Neural crest cell (in vitro differentiated cells): ENCODE data around the gene CYREN. TPM values are rescaled to one million over a fixed set of nuclear protein-coding genes. Genes with fewer than 3 reads are reported as not detected.
"Not testable (repeated sequence)": the region's sequence is repeated elsewhere in the genome, so short reads cannot be mapped to it uniquely, and the experiment has no call there.

Experiments
- DNase-seq: peaks from one replicate; pipeline ENCODE4 v3.0.0; 2021; ENCODE audit warnings: low read depth, mixed read lengths, low spot score
- H3K27ac Mint-ChIP-seq: one replicate; pipeline ENCODE4 v1.8.0; 2021; ENCODE audit warnings: mild to moderate bottlenecking, mixed read lengths; ENCODE audit not compliant: unreplicated experiment
- H3K27me3 Mint-ChIP-seq: 2 replicates; pipeline ENCODE4 v1.8.0; 2021; ENCODE audit warnings: low read depth, mild to moderate bottlenecking, mixed read lengths
- H3K36me3 Mint-ChIP-seq: 2 replicates; pipeline ENCODE4 v1.8.0; 2021; ENCODE audit warnings: low read depth, mild to moderate bottlenecking, mixed read lengths
- H3K4me1 Mint-ChIP-seq: 2 replicates; pipeline ENCODE4 v1.8.0; 2021; ENCODE audit warnings: mixed read lengths
- H3K4me3 Mint-ChIP-seq: one replicate; pipeline ENCODE4 v1.8.0; 2021; ENCODE audit warnings: mild to moderate bottlenecking, mixed read lengths
- H3K9me3 Mint-ChIP-seq: 2 replicates; pipeline ENCODE4 v1.8.0; 2021; ENCODE audit warnings: mixed read lengths
- CTCF ChIP-seq: fragments of 200-600 bp; sonication (generic); conservative IDR thresholded peaks from 2 replicates; pipeline ENCODE4 v1.5.0; 2021; ENCODE audit warnings: antibody characterized with exemption, mild to moderate bottlenecking
- total RNA-seq: library from RNA; stranded (reverse); gene quantifications from 2 replicates; pipeline ENCODE4 v1.2.1, GENCODE V29; 2021

The CYREN gene
- total RNA-seq, 1 donor from 2014 or later: 75.5 TPM

GRCh38 chr7:135147341-135147898, 23.1 kb downstream of the CYREN start:
- Mint-ChIP-seq H3K36me3 (no peaks in the 10 kb centered on the region), H3K27ac (no peak overlapping the region), H3K9me3 (no peaks in the 10 kb centered on the region), H3K4me1 (no peaks in the 10 kb centered on the region), H3K27me3 (no peaks in the 10 kb centered on the region), H3K4me3 (no peak overlapping the region)
- TF ChIP-seq CTCF: no peak
- no peak for DNase-seq

GRCh38 chr7:135143885-135144668, 26.4 kb downstream of the CYREN start:
- peaks cover 5% of the 10 kb centered on the region for H3K9me3 Mint-ChIP-seq
- no peak for TF ChIP-seq CTCF

GRCh38 chr7:135129579-135129978, 40.9 kb downstream of the CYREN start:
- DNase-seq: no peak
- H3K27me3 Mint-ChIP-seq: no peaks in the 10 kb centered on the region
- H3K4me1 Mint-ChIP-seq: no peaks in the 10 kb centered on the region
- H3K27ac Mint-ChIP-seq: no peak overlapping the region
- H3K4me3 Mint-ChIP-seq: no peak overlapping the region
- peaks cover 5% of the 10 kb centered on the region for H3K36me3 Mint-ChIP-seq
- peaks cover 4% of the 10 kb centered on the region for H3K9me3 Mint-ChIP-seq
- TF ChIP-seq CTCF: no peak

More at GRCh38 chr7:135143885-135144668, 26.4 kb downstream of the CYREN start:
- Mint-ChIP-seq H3K4me3 (no peak overlapping the region), H3K4me1 (no peaks in the 10 kb centered on the region), H3K36me3 (no peaks in the 10 kb centered on the region), H3K27me3 (no peaks in the 10 kb centered on the region), H3K27ac (no peak overlapping the region)
- DNase-seq: no peak

- Mint-ChIP-seq H3K9me3 (peaks cover 5% of the 10 kb centered on the region), H3K4me1 (no peaks in the 10 kb centered on the region), H3K27me3 (no peaks in the 10 kb centered on the region), H3K4me3 (no peak overlapping the region), H3K36me3 (peaks cover 7% of the 10 kb centered on the region), H3K27ac (no peak overlapping the region)
- no peak for TF ChIP-seq CTCF
- DNase-seq: no peak
Measured at GRCh38 chr7:135128931-135129330, 41.6 kb downstream of the CYREN start.

- H3K9me3 Mint-ChIP-seq: peaks cover 16% of the 10 kb centered on the region
- H3K4me1 Mint-ChIP-seq: not testable (repeated sequence)
- H3K36me3 Mint-ChIP-seq: peaks cover 15% of the 10 kb centered on the region
Measured at GRCh38 chr7:135124631-135125030, 45.9 kb downstream of the CYREN start.

GRCh38 chr7:135121868-135122267, 48.6 kb downstream of the CYREN start:
- H3K27me3 Mint-ChIP-seq: no peaks in the 10 kb centered on the region
- H3K27ac Mint-ChIP-seq: no peak overlapping the region
- H3K9me3 Mint-ChIP-seq: peaks cover 15% of the 10 kb centered on the region
- H3K36me3 Mint-ChIP-seq: peaks cover 17% of the 10 kb centered on the region
- TF ChIP-seq CTCF: no peak
- no peaks in the 10 kb centered on the region for H3K4me1 Mint-ChIP-seq
- DNase-seq: no peak
- no peak overlapping the region for H3K4me3 Mint-ChIP-seq

More at GRCh38 chr7:135124631-135125030, 45.9 kb downstream of the CYREN start:
- not testable (repeated sequence) for DNase-seq, H3K27ac Mint-ChIP-seq, H3K4me3 Mint-ChIP-seq, H3K27me3 Mint-ChIP-seq
